ENCODE results near the gene TES. TPM values are rescaled to one million over a fixed set of nuclear protein-coding genes. Genes with fewer than 3 reads are reported as not detected.
A peak's percentile ranks its signal among the peaks of the same experiment; 100 is the strongest.

The TES gene
- total and polyA plus RNA-seq, 9 of the 15 experiments (the other 6 are each of a cell fraction or from before 2014, with no cell fraction given), result 20.7 to 61.6 (median 53.8) TPM

DNA sequence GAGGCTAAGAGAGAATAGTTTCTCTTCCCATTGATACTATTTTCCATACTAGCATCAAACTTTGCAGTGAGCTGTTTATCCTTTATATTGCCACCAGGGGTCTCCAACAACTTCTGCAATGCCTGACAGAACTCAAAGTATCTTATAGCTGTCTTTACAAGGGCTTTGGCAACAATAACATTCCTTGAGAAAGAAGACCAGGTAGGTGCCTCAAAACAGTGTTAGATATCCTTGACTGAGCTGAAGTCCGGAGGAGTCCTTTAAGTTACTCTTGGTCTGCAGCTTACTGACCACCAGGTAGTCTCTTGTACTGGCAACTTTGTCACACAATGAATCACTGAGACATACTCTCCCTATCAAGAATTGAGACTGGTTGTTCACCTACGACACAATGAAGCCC lies 30.0 kb upstream of the TES start (continued):
- no peak for TF ChIP-seq NELFE (IDR thresholded peaks at IDR 0.05; ENCODE audit: insufficient read depth, insufficient read length)
- no peak for TF ChIP-seq GATAD2B (IDR thresholded peaks at IDR 0.05; ENCODE audit: borderline replicate concordance)
- TF ChIP-seq MYC (IDR thresholded peaks at IDR 0.05; ENCODE audit: low read depth, low read length), result no peak
- no peak for TF ChIP-seq MYC (CRISPR knock-in tag; IDR thresholded peaks at IDR 0.05; ENCODE audit: borderline replicate concordance, low read depth)
- TF ChIP-seq, protein P1, sequence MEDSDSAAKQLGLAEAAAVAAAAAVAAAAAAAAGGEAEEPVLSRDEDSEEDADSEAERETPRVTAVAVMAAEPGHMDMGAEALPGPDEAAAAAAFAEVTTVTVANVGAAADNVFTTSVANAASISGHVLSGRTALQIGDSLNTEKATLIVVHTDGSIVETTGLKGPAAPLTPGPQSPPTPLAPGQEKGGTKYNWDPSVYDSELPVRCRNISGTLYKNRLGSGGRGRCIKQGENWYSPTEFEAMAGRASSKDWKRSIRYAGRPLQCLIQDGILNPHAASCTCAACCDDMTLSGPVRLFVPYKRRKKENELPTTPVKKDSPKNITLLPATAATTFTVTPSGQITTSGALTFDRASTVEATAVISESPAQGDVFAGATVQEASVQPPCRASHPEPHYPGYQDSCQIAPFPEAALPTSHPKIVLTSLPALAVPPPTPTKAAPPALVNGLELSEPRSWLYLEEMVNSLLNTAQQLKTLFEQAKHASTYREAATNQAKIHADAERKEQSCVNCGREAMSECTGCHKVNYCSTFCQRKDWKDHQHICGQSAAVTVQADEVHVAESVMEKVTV (CRISPR knock-in tag; IDR thresholded peaks at IDR 0.05), result peak; percentile 88
- no peak for TF ChIP-seq THRAP3 (IDR thresholded peaks at IDR 0.05; ENCODE audit: borderline replicate concordance)
- TF ChIP-seq LCOR (CRISPR knock-in tag; IDR thresholded peaks at IDR 0.05), result peak; percentile 63; the same call in 1 of the 2 replicates
- 0 out of 4 replicates have a peak, but pooled peaks of 1 of the 2 experiments have one; percentile 5 for TF ChIP-seq TEAD1 (CRISPR knock-in tag; IDR thresholded peaks at IDR 0.05)
- TF ChIP-seq TEAD4 (IDR thresholded peaks at IDR 0.05; ENCODE audit: low read length), result 0 out of 2 replicates have a peak, but pooled peaks have one; percentile 13
- TF ChIP-seq TEAD4 (CRISPR knock-in tag; IDR thresholded peaks at IDR 0.05; ENCODE audit: borderline replicate concordance), result no peak
- TF ChIP-seq EGR1 (conservative IDR thresholded peaks at IDR 0.05), result no peak
- no peak for TF ChIP-seq NFE2L1 (tag; IDR thresholded peaks at IDR 0.05; ENCODE audit: borderline replicate concordance, low read depth)
- peak; percentile 90 for TF ChIP-seq SMC3 (conservative IDR thresholded peaks at IDR 0.05; ENCODE audit: insufficient read depth, low read depth, low read length)
- TF ChIP-seq ATF7 (IDR thresholded peaks at IDR 0.05), result peak; percentile 29; the same call in 1 of the 2 replicates
- TF ChIP-seq FOXA3 (CRISPR knock-in tag; conservative IDR thresholded peaks at IDR 0.05 in 1 of 2, IDR thresholded peaks at IDR 0.05 in 1 of 2), result 0 out of 4 replicates have a peak, but pooled peaks of 1 of the 2 experiments have one; percentile 6
- 0 out of 2 replicates have a peak, but pooled peaks have one; percentile 37 for TF ChIP-seq CC2D1A (IDR thresholded peaks at IDR 0.05)
- TF ChIP-seq ZNF780A (CRISPR knock-in tag; IDR thresholded peaks at IDR 0.05), result no peak
- TF ChIP-seq, protein P2, sequence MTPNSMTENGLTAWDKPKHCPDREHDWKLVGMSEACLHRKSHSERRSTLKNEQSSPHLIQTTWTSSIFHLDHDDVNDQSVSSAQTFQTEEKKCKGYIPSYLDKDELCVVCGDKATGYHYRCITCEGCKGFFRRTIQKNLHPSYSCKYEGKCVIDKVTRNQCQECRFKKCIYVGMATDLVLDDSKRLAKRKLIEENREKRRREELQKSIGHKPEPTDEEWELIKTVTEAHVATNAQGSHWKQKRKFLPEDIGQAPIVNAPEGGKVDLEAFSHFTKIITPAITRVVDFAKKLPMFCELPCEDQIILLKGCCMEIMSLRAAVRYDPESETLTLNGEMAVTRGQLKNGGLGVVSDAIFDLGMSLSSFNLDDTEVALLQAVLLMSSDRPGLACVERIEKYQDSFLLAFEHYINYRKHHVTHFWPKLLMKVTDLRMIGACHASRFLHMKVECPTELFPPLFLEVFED (CRISPR knock-in tag; conservative IDR thresholded peaks at IDR 0.05), result no peak

All from K562 (cell line).